Liver (tissue), 9 donors: ENCODE data around the gene PALD1. TPM values are rescaled to one million over a fixed set of nuclear protein-coding genes. Genes with fewer than 3 reads are reported as not detected.

ENCODE experiments used
- DNase-seq: peaks from one replicate; pipeline ENCODE4 v3.0.0-alpha.2; 2017; ENCODE audit warnings: low spot score
- H3K27ac ChIP-seq, 2 donors: one replicate each; pipeline ENCODE4 v1.7.0; 2013; ENCODE audit warnings: inconsistent platforms in 2 of 2, low read length in 2 of 2, control low read depth in 1 of 2, low read depth in 1 of 2, mild to moderate bottlenecking in 1 of 2
- H3K27me3 ChIP-seq, 4 donors: one replicate each; pipeline versions ENCODE4 v1.6.1 to v1.7.0; 2013; ENCODE audit warnings: low read length in 3 of 4, inconsistent platforms in 1 of 4, mild to moderate bottlenecking in 1 of 4, moderate library complexity in 1 of 4; ENCODE audit not compliant: control insufficient read depth in 4 of 4, insufficient read depth in 4 of 4
- H3K36me3 ChIP-seq, 4 donors: one replicate each; pipeline versions ENCODE4 v1.6.1 to v1.7.0; 2013; ENCODE audit warnings: low read length in 3 of 4, mild to moderate bottlenecking in 3 of 4, low read depth in 1 of 4, moderate library complexity in 1 of 4; ENCODE audit not compliant: control insufficient read depth in 4 of 4, insufficient read depth in 3 of 4
- H3K4me1 ChIP-seq, 4 donors: one replicate each; pipeline versions ENCODE4 v1.6.1 to v1.7.0; 2013; ENCODE audit warnings: low read length in 3 of 4, mild to moderate bottlenecking in 3 of 4, moderate library complexity in 1 of 4; ENCODE audit not compliant: control insufficient read depth in 4 of 4, insufficient read depth in 4 of 4
- H3K4me3 ChIP-seq, 3 donors: one replicate each; pipeline versions ENCODE4 v1.6.1 to v1.7.0; 2013; ENCODE audit warnings: low read length in 3 of 3, control low read depth in 1 of 3, low read depth in 1 of 3, mild to moderate bottlenecking in 1 of 3
- H3K9ac ChIP-seq, 2 donors: one replicate each; pipeline ENCODE4 v1.7.0; 2013; ENCODE audit warnings: low read length in 2 of 2, mild to moderate bottlenecking in 2 of 2, moderate library complexity in 2 of 2, control low read depth in 1 of 2, low read depth in 1 of 2
- H3K9me3 ChIP-seq, 4 donors: one replicate each; pipeline versions ENCODE4 v1.6.1 to v1.7.0; 2013; ENCODE audit warnings: low read length in 3 of 4; ENCODE audit not compliant: control insufficient read depth in 4 of 4
- ATF3 ChIP-seq: IDR thresholded peaks from 2 replicates; pipeline ENCODE4 v1.6.1; 2016; ENCODE audit warnings: antibody characterized with exemption
- CTCF ChIP-seq: fragments of 150-350 bp; IDR thresholded peaks from 2 replicates; pipeline ENCODE4 v1.5.1; 2017; ENCODE audit warnings: improper control_type of control experiment, low read depth, low read length; ENCODE audit not compliant: missing input control
- EGR1 ChIP-seq, 2 donors: IDR thresholded peaks; 2 replicates each; pipeline ENCODE4 v1.6.1; 2016 to 2018; ENCODE audit warnings: antibody characterized with exemption in 2 of 2, low read depth in 2 of 2
- FOXA2 ChIP-seq: IDR thresholded peaks from 2 replicates; pipeline ENCODE4 v1.6.1; 2016; ENCODE audit warnings: antibody characterized with exemption
- HNF4A ChIP-seq, 2 donors: conservative IDR thresholded peaks; 2 replicates each; pipeline ENCODE4 v1.6.1; 2016; ENCODE audit warnings: antibody characterized with exemption in 2 of 2, mild to moderate bottlenecking in 2 of 2
- HNF4G ChIP-seq: IDR thresholded peaks from 2 replicates; pipeline ENCODE4 v1.6.1; 2016; ENCODE audit warnings: antibody characterized with exemption
- JUND ChIP-seq, 2 donors: IDR thresholded peaks; 2 replicates each; pipeline ENCODE4 v1.6.1; 2016; ENCODE audit warnings: antibody characterized with exemption in 2 of 2
- MAX ChIP-seq: IDR thresholded peaks from 2 replicates; pipeline ENCODE4 v1.6.1; 2016; ENCODE audit warnings: antibody characterized with exemption
- NR2F2 ChIP-seq: IDR thresholded peaks from 2 replicates; pipeline ENCODE4 v1.6.1; 2016; ENCODE audit warnings: antibody characterized with exemption
- REST ChIP-seq: IDR thresholded peaks from 2 replicates; pipeline ENCODE4 v1.6.1; 2016; ENCODE audit warnings: antibody characterized with exemption, mild to moderate bottlenecking
- RXRA ChIP-seq, 2 donors: IDR thresholded peaks; 2 replicates each; pipeline ENCODE4 v1.6.1; 2017 to 2018; ENCODE audit warnings: antibody characterized with exemption in 2 of 2, mild to moderate bottlenecking in 1 of 2
- SP1 ChIP-seq: IDR thresholded peaks from 2 replicates; pipeline ENCODE4 v1.6.1; 2018; ENCODE audit warnings: antibody characterized with exemption, mild to moderate bottlenecking
- TAF1 ChIP-seq: conservative IDR thresholded peaks from 2 replicates; pipeline ENCODE4 v1.6.1; 2016; ENCODE audit warnings: antibody characterized with exemption, mild to moderate bottlenecking
- YY1 ChIP-seq: IDR thresholded peaks from 2 replicates; pipeline ENCODE4 v1.6.1; 2016; ENCODE audit warnings: antibody characterized with exemption, mild to moderate bottlenecking
- WGBS: extraction: QIAGEN DNeasy Blood & Tissue Kit; methylation state at CpG from one replicate; pipeline ENCODE4 v1.1.7; 2013; 5-methylcytosine and 5-hydroxymethylcytosine counted together
- polyA plus RNA-seq, 2 donors: library from polyadenylated mRNA; stranded (reverse) in 1 of 2; unstranded in 1 of 2; fragments of 200-250 nt in 1 of 2; fragments of >200 nt in 1 of 2; fragmentation: Nextera tagmentation in 1 of 2; extraction: Ambion mirVana in 1 of 2; gene quantifications; one replicate each; pipeline versions ENCODE4 v1.2.1 to v1.2.3, GENCODE V29; 2013 to 2015
- total RNA-seq, 2 donors: library from RNA; depleted of rRNA; stranded (reverse); fragments of >200 nt; gene quantifications; one replicate each; pipeline ENCODE4 v1.2.3, GENCODE V29; 2014
- donor health status: healthy.
- donor health status: healthy.
- donor health status: healthy.
- donor health status: healthy.
- donor health status: healthy.

The PALD1 gene
- total and polyA plus RNA-seq, 4 donors, result 0.72 to 4.2 (median 1.4) TPM

GRCh38 chr10:70536196-70536861 lies 57.8 kb downstream of the PALD1 start:
- DNase-seq, result no peak
- TF ChIP-seq RXRA (IDR thresholded peaks at IDR 0.05) (no peak), CTCF (no peak), MAX (no peak), REST (no peak), HNF4A (conservative IDR thresholded peaks at IDR 0.05) (no peak), EGR1 (IDR thresholded peaks at IDR 0.05; ENCODE audit: low read depth in 2 of 2) (no peak), NR2F2 (no peak), JUND (IDR thresholded peaks at IDR 0.05) (no peak), FOXA2 (no peak), TAF1 (no peak), SP1 (no peak), YY1 (no peak), ATF3 (no peak), HNF4G (no peak)
- no peak overlapping the region for H3K9ac ChIP-seq
- H3K27ac ChIP-seq, result no peak overlapping the region
- H3K4me3 ChIP-seq, result no peak overlapping the region
- no peaks in the 10 kb centered on the region for H3K9me3 ChIP-seq
- H3K4me1 ChIP-seq, result peaks cover 0 to 9% (median 3%) of the 10 kb centered on the region in 4 donors
- WGBS, result 85% methylated on average over 8 of the region's 8 CpGs
- H3K36me3 ChIP-seq, result no peaks in the 10 kb centered on the region
- no peaks in the 10 kb centered on the region for H3K27me3 ChIP-seq

- no peak for TF ChIP-seq JUND (IDR thresholded peaks at IDR 0.05)
- WGBS, result 67% methylated on average over 15 of the region's 15 CpGs
- H3K27me3 ChIP-seq, result no peaks in the 10 kb centered on the region
- DNase-seq, result no peak
- no peaks in the 10 kb centered on the region for H3K9me3 ChIP-seq
- H3K36me3 ChIP-seq, result no peaks in the 10 kb centered on the region
- peaks cover 0 to 9% (median 3%) of the 10 kb centered on the region in 4 donors for H3K4me1 ChIP-seq
- no peak overlapping the region for H3K4me3 ChIP-seq
- no peak overlapping the region for H3K9ac ChIP-seq
- H3K27ac ChIP-seq, result no peak overlapping the region
Measured at GRCh38 chr10:70537398-70538194, 59.0 kb downstream of the PALD1 start.
